Endodermal cell (in vitro differentiated cells): ENCODE data around the gene METTL16. TPM values are rescaled to one million over a fixed set of nuclear protein-coding genes. Genes with fewer than 3 reads are reported as not detected.

Experiments
- DNase-seq: peaks from one replicate; pipeline ENCODE4 v3.0.0-alpha.2; 2017
- H3K27ac ChIP-seq: 2 replicates; pipeline ENCODE4 v1.5.1; 2013; ENCODE audit warnings: mild to moderate bottlenecking, low read depth, low read length, moderate library complexity
- H3K27me3 ChIP-seq: 2 replicates; pipeline ENCODE4 v1.6.1; 2013; ENCODE audit warnings: mild to moderate bottlenecking, low read length, moderate library complexity; ENCODE audit not compliant: insufficient read depth, control insufficient read depth, poor library complexity, severe bottlenecking
- H3K36me3 ChIP-seq: 2 replicates; pipeline ENCODE4 v1.7.0; 2013; ENCODE audit warnings: mild to moderate bottlenecking, low read length, moderate library complexity; ENCODE audit not compliant: control insufficient read depth, insufficient read depth
- H3K4me1 ChIP-seq: one replicate; pipeline ENCODE4 v1.7.0; 2013; ENCODE audit warnings: low read length; ENCODE audit not compliant: control insufficient read depth, insufficient read depth
- H3K4me3 ChIP-seq: 2 replicates; pipeline ENCODE4 v1.5.1; 2013; ENCODE audit warnings: mild to moderate bottlenecking, low read length, moderate library complexity
- H3K9ac ChIP-seq: 2 replicates; pipeline ENCODE4 v1.6.1; 2013; ENCODE audit warnings: mild to moderate bottlenecking, low read length, moderate library complexity; ENCODE audit not compliant: poor library complexity, severe bottlenecking; ENCODE audit errors: extremely low read depth
- H3K9me3 ChIP-seq: 2 replicates; pipeline ENCODE4 v1.6.1; 2013; ENCODE audit warnings: mild to moderate bottlenecking, low read length, moderate library complexity; ENCODE audit not compliant: control insufficient read depth
- H3K27ac Mint-ChIP-seq: 2 replicates; pipeline ENCODE4 v1.8.0; 2020; ENCODE audit warnings: mixed read lengths
- H3K27me3 Mint-ChIP-seq: 2 replicates; pipeline ENCODE4 v1.8.0; 2021; ENCODE audit warnings: mild to moderate bottlenecking, mixed read lengths; ENCODE audit not compliant: insufficient read depth
- H3K36me3 Mint-ChIP-seq: 2 replicates; pipeline ENCODE4 v1.8.0; 2020; ENCODE audit warnings: low read depth, mixed read lengths
- H3K4me1 Mint-ChIP-seq: 2 replicates; pipeline ENCODE4 v1.8.0; 2020; ENCODE audit warnings: mixed read lengths
- H3K4me3 Mint-ChIP-seq: 2 replicates; pipeline ENCODE4 v1.8.0; 2020; ENCODE audit warnings: mild to moderate bottlenecking, moderate library complexity, mixed read lengths
- H3K9me3 Mint-ChIP-seq: 2 replicates; pipeline ENCODE4 v1.8.0; 2020; ENCODE audit warnings: mild to moderate bottlenecking, mixed read lengths
- CTCF ChIP-seq: fragments of 200-600 bp; sonication (generic); conservative IDR thresholded peaks from 2 replicates; pipeline ENCODE4 v1.5.0; 2021; ENCODE audit warnings: antibody characterized with exemption, mild to moderate bottlenecking
- WGBS, 2 experiments: methylation state at CpG; one replicate each; pipeline versions ENCODE4 v1.1.5 to v1.1.7; 2013; ENCODE audit warnings: missing lambda C conversion rate in 2 of 2, mixed read lengths in 1 of 2; ENCODE audit not compliant: insufficient coverage in 1 of 2, insufficient read length in 1 of 2; 5-methylcytosine and 5-hydroxymethylcytosine counted together
- total RNA-seq, 2 donors: library from RNA; stranded (reverse); fragmentation: NEBNext Ultra II Directional in 1 of 2; extraction: Animal tissue kit (Norgen Biotek cat#: 25700) in 1 of 2; gene quantifications; 2 replicates in 1 of 2; 3 replicates in 1 of 2; pipeline ENCODE4 v1.2.1, GENCODE V29; 2021

METTL16 gene
- total RNA-seq, 2 donors from 2014 or later, result 51.5 to 59.6 TPM

GRCh38 chr17:2384439-2385127 is 127.1 kb downstream of the METTL16 start:
- no peak overlapping the region for H3K4me3 ChIP-seq
- WGBS, 2 experiments, result 76 to 87% methylated on average over 4 to 19 of the region's 22 CpGs
- no peaks in the 10 kb centered on the region for H3K27me3 ChIP-seq
- H3K4me1 ChIP-seq, result peaks cover 3% of the 10 kb centered on the region
- no peaks in the 10 kb centered on the region for H3K9me3 ChIP-seq
- Mint-ChIP-seq H3K4me1 (peaks cover 11% of the 10 kb centered on the region), H3K27me3 (no peaks in the 10 kb centered on the region), H3K4me3 (no peak overlapping the region), H3K36me3 (peaks cover 10% of the 10 kb centered on the region), H3K9me3 (no peaks in the 10 kb centered on the region), H3K27ac (no peak overlapping the region)
- DNase-seq, result no peak
- H3K27ac ChIP-seq, result peak overlapping the region; percentile 82
- H3K9ac ChIP-seq, result no peak overlapping the region
- TF ChIP-seq CTCF, result no peak
- peaks cover 9% of the 10 kb centered on the region for H3K36me3 ChIP-seq

DNA sequence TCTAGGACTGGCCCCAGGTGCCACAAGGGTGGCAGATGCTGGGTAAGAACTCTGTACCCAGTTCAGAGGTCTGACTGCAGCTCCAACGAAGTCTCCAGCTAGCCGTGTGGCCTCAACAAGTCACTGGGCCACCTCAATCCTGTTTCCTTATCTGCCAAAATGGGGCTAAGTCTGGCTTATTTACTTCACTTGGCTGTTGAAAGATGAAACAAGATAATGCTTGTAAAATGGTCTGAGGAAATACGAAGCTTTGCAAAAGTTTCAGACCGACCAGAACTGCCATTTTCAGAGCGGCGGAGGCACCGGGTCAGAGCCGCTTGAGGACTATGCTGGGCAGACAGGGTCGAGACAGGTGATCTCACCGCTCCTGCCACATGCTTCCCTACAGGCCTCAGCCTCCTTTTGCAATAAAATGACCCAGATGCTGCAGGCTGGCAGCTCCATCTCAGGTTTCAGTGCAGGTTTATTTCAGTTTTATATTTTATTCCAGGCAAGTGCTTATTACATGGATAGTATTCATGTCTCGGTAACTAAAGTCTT is 128.0 kb downstream of the METTL16 start:
- no peak for TF ChIP-seq CTCF
- peak overlapping the region; percentile 65 for H3K27ac Mint-ChIP-seq

DNA sequence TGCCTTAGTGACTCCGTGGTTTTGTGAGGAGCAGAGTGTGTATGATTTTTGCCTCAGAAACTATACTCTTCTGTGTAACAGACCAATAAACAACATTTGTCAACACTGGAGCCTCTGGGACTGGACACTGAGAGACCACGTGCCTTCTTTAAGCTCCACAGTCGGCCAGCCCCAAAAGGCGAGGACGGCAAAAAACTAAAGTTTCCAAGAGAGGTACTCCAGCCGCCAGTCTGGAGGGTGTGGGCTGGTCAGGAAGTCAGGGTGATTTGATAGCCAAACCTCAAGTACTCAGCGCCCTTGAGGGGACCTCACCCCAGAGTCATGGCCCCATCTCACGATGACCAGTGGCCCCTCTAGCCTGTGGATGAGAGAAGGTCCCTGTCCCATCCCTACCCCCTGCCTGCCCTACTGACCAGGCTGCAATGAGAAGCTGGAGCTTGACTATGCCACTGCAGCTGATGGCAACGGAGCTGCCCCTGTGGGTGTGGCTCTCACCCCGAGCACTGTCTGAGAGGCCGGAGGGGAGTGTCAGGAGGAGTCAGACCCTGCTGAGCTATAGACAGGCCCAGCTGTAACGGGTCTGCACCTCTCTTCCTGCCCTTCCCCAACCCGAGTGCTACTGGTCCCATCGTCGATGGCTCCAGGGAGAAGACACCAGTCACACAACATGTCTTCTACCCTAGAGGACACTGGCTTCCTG is 130.6 kb downstream of the METTL16 start:
- Histone ChIP-seq H3K27ac (no peak overlapping the region), H3K4me3 (no peak overlapping the region), H3K4me1 (peaks cover 3% of the 10 kb centered on the region), H3K9ac (no peak overlapping the region), H3K27me3 (no peaks in the 10 kb centered on the region), H3K9me3 (no peaks in the 10 kb centered on the region), H3K36me3 (peaks cover 26% of the 10 kb centered on the region)
- peaks cover 9% of the 10 kb centered on the region for H3K4me1 Mint-ChIP-seq
- DNase-seq, result no peak
- H3K27ac Mint-ChIP-seq, result no peak overlapping the region
- H3K4me3 Mint-ChIP-seq, result no peak overlapping the region
- H3K9me3 Mint-ChIP-seq, result no peaks in the 10 kb centered on the region
- no peak for TF ChIP-seq CTCF
- WGBS, 2 experiments, result 89% methylated on average over 3 to 15 of the region's 15 CpGs
- peaks cover 14% of the 10 kb centered on the region for H3K36me3 Mint-ChIP-seq
- H3K27me3 Mint-ChIP-seq, result no peaks in the 10 kb centered on the region

More for the DNA sequence above, 128.0 kb downstream of the METTL16 start:
- Histone ChIP-seq H3K4me1 (peaks cover 3% of the 10 kb centered on the region), H3K4me3 (no peak overlapping the region), H3K36me3 (peaks cover 14% of the 10 kb centered on the region), H3K27me3 (no peaks in the 10 kb centered on the region), H3K9me3 (no peaks in the 10 kb centered on the region), H3K9ac (peak overlapping the region; percentile 41), H3K27ac (peak overlapping the region; percentile 4)
- H3K9me3 Mint-ChIP-seq, result no peaks in the 10 kb centered on the region
- peaks cover 9% of the 10 kb centered on the region for H3K4me1 Mint-ChIP-seq
- no peak overlapping the region for H3K4me3 Mint-ChIP-seq
- peaks cover 7% of the 10 kb centered on the region for H3K36me3 Mint-ChIP-seq
- no peaks in the 10 kb centered on the region for H3K27me3 Mint-ChIP-seq
- no peak for DNase-seq
- WGBS, 2 experiments, result 93 to 97% methylated on average over 10 to 11 of the region's 11 CpGs
